DOHH2 (cell line): ENCODE results near the gene KRTAP10-2.

Source experiments
- EZH2phosphoT487 ChIP-seq: fragments of 200-600 bp; sonication (generic); IDR thresholded peaks from 2 replicates; pipeline ENCODE4 v1.6.1; 2017; ENCODE audit warnings: borderline replicate concordance, mild to moderate bottlenecking, antibody characterized with exemption, low read length, moderate library complexity, mixed read lengths
- TF ChIP-seq, protein P1 (sequence below): fragments of 200-600 bp; sonication (generic); IDR thresholded peaks from one replicate; pipeline ENCODE4 v1.5.1; 2014; ENCODE audit warnings: antibody characterized with exemption, mild to moderate bottlenecking, low read depth, low read length; ENCODE audit not compliant: poor library complexity, severe bottlenecking

DNA sequence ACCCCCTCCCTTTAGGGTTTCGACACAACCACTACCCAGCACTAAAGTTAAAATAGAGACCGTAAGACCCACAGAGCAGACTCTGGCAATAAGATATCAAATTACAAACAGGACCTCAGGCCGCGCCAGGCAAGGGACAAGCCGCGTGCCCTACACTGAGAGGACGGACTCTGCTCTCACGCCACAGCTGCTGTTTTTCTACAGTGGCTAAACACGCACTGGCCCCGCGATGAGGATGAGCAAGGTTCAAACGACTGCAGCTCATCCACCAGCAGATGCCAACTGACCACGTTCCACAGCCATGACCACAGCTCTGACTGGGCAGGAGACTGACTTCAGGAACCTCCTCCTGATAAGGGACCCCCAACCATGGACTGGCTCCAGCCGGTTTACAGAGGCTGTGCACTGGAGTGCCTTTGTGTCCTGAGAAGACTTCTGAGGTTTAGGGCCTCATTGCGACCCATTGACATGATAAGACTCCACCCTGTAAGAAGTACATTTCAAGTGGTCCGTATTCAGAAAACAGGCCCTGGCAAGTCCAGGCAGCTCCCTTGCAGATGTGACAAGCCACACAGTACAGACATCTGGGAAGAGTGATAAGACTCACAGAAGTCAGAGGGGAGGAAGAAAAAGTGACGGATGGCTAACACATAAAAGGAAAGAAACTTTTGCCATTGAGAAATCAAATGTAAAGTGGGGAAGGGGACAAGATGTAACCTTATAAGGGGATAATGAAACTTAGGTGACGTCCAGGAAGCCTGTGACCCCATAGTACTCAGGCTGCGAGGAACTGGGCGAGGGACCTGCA is 42.5 kb upstream of the KRTAP10-2 start:
- TF ChIP-seq, protein P1, sequence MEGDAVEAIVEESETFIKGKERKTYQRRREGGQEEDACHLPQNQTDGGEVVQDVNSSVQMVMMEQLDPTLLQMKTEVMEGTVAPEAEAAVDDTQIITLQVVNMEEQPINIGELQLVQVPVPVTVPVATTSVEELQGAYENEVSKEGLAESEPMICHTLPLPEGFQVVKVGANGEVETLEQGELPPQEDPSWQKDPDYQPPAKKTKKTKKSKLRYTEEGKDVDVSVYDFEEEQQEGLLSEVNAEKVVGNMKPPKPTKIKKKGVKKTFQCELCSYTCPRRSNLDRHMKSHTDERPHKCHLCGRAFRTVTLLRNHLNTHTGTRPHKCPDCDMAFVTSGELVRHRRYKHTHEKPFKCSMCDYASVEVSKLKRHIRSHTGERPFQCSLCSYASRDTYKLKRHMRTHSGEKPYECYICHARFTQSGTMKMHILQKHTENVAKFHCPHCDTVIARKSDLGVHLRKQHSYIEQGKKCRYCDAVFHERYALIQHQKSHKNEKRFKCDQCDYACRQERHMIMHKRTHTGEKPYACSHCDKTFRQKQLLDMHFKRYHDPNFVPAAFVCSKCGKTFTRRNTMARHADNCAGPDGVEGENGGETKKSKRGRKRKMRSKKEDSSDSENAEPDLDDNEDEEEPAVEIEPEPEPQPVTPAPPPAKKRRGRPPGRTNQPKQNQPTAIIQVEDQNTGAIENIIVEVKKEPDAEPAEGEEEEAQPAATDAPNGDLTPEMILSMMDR = no peak
- no peak for TF ChIP-seq EZH2phosphoT487
